Measurements from ENCODE around the gene MAP3K7.

MAP3K7 gene

GRCh38 chr6:90523779-90524310 is 63.0 kb downstream of the MAP3K7 start:
- DNase-seq: no peak

- DNase-seq: no peak
Observed at GRCh38 chr6:90521955-90522354, 64.9 kb downstream of the MAP3K7 start.

- DNase-seq: no peak
Observed at GRCh38 chr6:90516074-90516660, 70.7 kb downstream of the MAP3K7 start.

- no peak for DNase-seq
Observed at GRCh38 chr6:90514496-90514895, 72.4 kb downstream of the MAP3K7 start.

GRCh38 chr6:90508753-90509152 is 78.1 kb downstream of the MAP3K7 start:
- DNase-seq: no peak

DNA sequence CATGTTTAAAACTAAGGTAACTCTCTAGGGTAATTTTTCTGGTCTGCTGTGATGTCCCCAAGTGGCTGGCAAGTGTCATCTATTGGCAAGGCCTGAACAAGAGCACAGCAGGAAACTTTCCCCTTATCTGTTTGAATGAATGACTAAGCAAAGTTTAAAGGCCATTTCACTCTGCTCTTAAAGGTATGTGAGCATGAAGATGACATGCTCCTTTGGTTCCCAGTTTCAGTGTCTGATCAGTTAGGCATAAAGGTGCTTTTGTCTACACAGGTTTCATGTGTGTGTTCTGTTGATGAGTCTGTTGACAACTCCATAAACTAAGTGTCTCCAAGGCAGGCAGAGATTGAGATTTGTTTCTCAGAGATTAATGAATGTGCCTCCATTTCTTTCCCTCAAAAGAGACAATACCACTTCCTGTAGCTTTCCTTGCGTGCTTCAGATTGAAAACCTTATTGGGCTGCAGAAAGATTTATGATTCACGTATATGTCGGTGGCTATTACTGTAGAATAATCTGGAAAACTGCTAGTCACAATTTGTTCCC is 83.9 kb downstream of the MAP3K7 start:
- peak; percentile 33 for DNase-seq

DNA sequence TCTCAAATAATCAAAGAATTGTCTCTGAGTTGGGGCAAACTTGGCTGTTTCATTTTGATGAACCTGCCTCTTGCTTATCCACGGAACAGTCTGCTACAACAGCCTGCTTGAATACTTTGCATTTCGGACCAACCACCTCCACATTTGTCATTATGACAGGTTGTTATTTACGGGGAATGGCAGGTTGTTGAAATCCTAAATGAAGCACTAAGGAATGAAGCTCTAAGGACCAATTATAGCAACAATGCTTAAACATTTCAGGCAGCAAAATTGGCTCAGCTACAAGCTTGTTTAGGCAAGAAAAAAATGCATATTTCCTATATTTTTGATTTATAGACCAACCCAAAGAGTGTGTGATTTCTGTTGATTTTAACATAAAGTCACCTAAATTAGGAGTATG is 84.5 kb downstream of the MAP3K7 start:
- no peak for DNase-seq

DNA sequence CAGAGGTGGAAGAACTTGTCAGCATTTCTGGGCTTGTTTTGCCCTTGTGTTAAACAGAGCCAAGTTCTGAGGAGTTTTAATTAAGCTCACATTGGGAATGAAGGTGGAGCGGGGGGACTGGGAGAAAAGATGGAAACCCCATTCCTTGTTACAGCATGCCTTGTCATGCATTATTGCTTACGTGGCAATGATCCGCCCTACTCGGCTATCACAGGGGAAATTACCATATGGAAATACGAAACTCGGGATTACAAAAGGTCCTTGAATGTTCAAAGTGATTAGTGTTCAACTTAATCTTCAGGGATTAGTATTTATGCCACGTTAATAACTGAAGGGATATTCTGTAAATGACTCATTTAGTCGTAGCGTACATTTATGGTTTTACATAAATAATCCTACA is 86.4 kb downstream of the MAP3K7 start:
- DNase-seq: no peak

- no peak for DNase-seq
Observed at GRCh38 chr6:90497411-90497810, 89.5 kb downstream of the MAP3K7 start.

- no peak for DNase-seq
Observed at GRCh38 chr6:90496258-90497016, 90.4 kb downstream of the MAP3K7 start.

- no peak for DNase-seq
Observed at GRCh38 chr6:90495216-90495817, 91.6 kb downstream of the MAP3K7 start.

- DNase-seq: no peak
Observed at GRCh38 chr6:90494067-90494780, 92.6 kb downstream of the MAP3K7 start.

DNA sequence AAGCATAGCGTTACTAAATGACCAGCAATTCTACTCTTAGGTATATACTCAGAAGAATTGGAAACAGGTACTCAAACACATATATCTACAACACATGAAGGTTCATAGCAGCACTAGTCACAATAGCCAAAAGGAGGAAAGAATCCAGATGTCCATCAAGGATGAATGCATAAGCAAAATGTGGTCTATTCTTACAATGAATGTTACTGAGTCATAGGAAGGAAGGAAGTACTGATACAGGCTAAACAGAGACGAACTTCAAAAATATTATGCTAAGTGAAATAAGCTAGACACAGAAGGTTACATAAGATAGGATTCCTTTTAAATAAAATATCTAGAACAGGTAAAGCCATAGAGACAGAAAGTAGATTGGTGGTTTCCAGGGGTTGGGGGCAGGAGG is 93.5 kb downstream of the MAP3K7 start:
- DNase-seq: no peak

DNA sequence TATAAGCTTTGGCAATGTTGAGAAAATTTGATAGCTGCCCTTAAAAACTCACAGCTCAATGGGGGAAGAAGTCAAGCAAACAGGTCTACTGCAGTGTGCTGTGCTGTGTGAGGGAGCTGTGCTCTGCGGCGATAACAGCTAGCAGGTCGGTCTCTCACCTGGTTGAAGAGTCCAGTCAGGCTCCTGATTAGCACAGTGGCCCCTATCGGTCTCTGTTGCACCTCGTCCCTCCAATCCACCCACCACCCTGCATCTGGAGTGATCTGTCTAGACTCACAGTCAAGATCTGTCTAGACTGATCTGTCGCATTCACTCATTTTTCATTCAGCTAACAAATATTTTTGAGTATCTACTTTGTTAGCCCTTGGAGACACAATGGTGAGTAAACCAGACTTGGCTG is 94.1 kb downstream of the MAP3K7 start:
- DNase-seq: no peak

- no peak for DNase-seq
Observed at GRCh38 chr6:90492369-90492768, 94.5 kb downstream of the MAP3K7 start.

DNA sequence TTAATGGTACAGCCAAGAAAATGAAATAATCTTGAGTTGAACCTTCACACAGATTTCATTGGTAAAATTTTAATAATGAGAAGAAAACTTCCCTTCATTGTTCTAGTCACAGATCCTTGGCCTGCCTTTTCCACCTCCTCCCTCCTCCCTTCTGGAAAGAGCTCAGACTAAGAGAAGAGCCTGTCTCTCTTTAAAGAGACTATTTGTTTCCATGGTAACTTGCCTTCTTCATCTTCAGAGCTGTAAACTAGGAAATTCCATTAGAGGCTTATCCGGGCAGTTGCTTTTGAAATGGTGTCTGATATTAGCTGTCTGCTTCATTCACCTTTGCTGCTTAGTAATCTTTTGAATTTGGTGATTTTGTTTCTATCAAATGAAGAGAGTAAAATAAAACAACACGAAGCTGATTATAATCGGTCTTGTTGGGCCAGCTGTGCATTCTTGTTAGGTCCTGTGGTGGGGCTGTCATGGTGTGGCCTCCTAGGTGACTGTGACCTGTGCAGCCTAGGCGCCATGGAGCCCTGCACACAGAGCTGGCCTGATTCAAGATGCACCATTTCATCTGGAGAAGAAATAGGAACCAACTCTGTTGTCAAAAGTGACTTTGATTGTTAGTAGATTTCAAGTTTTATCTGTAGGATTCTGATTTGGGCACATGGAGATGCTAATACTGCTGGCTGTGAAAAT is 96.7 kb downstream of the MAP3K7 start:
- no peak for DNase-seq

DNA sequence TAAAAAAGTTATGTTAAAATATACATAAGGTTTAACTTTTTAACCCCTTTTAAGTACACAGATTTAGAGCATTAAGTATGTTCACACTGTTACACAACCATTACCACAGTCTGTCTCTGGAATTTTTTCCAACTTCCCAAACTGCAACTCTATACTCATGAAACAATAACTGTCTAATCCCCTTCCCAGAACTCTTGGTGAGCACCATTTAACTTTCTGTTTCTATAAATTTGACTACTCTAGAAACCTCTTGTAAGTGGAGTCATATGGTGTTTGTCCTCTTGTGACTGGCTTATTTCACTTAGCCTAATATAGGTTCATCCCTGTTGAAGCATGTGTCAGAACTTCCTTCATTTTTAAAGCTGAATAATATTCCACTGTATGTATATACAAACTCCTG is 98.1 kb downstream of the MAP3K7 start:
- DNase-seq: no peak

DNA sequence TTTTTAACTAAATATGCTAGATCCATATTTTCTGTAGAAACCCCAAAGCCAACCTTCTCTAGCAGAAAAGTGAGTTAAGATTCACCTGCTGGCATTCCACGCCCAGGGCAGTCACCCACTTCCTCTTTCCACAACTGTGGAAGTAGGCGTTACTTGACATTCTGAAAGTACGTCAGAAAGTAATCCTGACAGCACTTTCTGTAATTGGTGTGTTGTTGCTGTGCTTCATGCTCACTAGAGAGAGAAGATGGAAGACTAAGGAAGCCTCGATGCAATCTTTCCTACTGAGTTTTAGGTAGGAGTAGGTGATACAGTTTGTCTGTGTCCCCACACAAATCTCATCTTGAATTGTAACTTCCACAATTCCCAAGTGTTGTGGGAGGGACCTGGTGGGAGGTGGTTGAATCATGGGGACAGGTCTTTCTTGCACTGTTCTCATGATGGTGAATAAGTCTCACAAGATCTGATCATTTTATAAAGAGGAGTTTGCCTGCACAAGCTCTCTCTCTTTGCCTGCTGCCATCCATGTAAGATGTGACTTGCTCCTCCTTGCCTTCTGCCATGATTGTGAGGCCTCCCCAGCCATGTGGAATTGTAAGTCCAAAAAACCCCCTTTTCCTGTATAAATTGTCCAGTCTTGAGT is 101.1 kb downstream of the MAP3K7 start:
- DNase-seq: no peak

- DNase-seq: no peak
Observed at GRCh38 chr6:90484903-90485302, 102.0 kb downstream of the MAP3K7 start.

DNA sequence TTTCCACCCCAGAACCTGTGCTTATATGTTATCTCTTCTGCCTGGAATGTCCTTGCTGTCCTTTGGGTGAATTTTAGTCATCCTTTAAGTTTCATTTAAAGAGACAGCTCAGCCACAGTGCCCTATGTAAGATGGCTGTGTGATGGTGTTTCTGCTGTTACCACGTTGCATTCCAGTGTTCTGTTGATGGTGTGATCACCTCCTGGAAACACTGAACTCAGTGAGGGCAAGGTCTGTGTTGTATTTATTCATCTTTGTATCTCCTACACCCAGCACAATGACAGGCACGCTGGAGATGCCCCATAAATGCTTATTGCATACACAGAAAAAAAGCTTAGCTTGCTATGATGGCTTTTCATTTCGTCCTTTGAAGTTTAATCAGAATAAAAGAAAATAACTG is 102.5 kb downstream of the MAP3K7 start:
- no peak for DNase-seq

DNA sequence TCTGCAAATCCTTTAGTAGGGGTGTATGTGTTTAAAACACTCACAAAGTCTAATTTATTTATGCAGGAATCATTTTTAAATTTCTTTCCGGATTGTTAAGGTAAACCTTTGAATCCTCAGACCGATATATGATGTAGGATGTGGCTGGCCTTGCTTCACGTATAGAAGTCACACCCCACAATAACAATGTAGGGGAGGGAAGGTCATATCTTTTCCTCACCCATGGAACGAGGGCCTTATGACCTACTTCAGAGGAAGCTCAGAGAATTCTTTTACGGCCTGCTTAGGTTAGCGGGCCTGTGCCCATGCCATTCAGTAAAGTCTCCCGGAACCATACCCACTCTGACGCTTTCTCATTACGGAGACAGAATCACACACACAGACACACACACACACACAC is 102.9 kb downstream of the MAP3K7 start:
- no peak for DNase-seq

Data from NCI-H187 treated with DMSO at 0.1 percent for 48 hours (cell line).